SK-N-SH (cell line): ENCODE results near the gene ENOX1.
A peak's percentile ranks its signal among the peaks of the same experiment; 100 is the strongest.

Experiments
- CHD2 ChIP-seq: fragments of 150-350 bp; IDR thresholded peaks from 2 replicates; pipeline ENCODE4 v1.6.1; 2018; ENCODE audit warnings: low read length; ENCODE audit not compliant: partially characterized antibody
- EP300 ChIP-seq, 2 experiments: IDR thresholded peaks; 2 replicates each; pipeline versions ENCODE4 v1.4.0 to v1.6.1; 2012; ENCODE audit warnings: borderline replicate concordance in 1 of 2, low read depth in 1 of 2, low read length in 1 of 2
- EZH2phosphoT487 ChIP-seq: fragments of 200-600 bp; sonication (generic); IDR thresholded peaks from 2 replicates; pipeline ENCODE4 v1.6.1; 2017; ENCODE audit warnings: low read depth, mixed run types, mild to moderate bottlenecking, antibody characterized with exemption, moderate library complexity, borderline replicate concordance
- FOXM1 ChIP-seq: IDR thresholded peaks from 2 replicates; pipeline ENCODE4 v1.4.0; 2012; ENCODE audit warnings: low read depth, mild to moderate bottlenecking
- POLR2AphosphoS5 ChIP-seq: IDR thresholded peaks from 2 replicates; pipeline ENCODE4 v1.6.1; 2012; ENCODE audit warnings: low read depth, low read length
- TCF12 ChIP-seq: IDR thresholded peaks from 2 replicates; pipeline ENCODE4 v1.4.0; 2012

GRCh38 chr13:43235028-43235427, 551.7 kb downstream of the ENOX1 start:
- TF ChIP-seq FOXM1 (no peak), POLR2AphosphoS5 (peak; percentile 45; the same call in 1 of the 2 replicates), EP300 (IDR thresholded peaks at IDR 0.05; ENCODE audit: borderline replicate concordance in 1 of 2, low read depth in 1 of 2, low read length in 1 of 2) (peak; percentile 28 to 40; a peak in 2 of 4 replicates), TCF12 (peak; percentile 84), CHD2 (no peak), EZH2phosphoT487 (no peak)
